Left lung (tissue), 10 donors: Measurements from ENCODE around the gene RMND1. TPM values are rescaled to one million over a fixed set of nuclear protein-coding genes. Genes with fewer than 3 reads are reported as not detected.
A peak's percentile ranks its signal among the peaks of the same experiment; 100 is the strongest.
"Not testable (repeated sequence)": the region's sequence is repeated elsewhere in the genome, so short reads cannot be mapped to it uniquely, and the experiment has no call there.

Experiments used
- ATAC-seq: fragments of 200-7000 bp; cut with Tn5 transposase; one replicate; pipeline ENCODE4 v1.9.1; 2020; ENCODE audit warnings: moderate library complexity
- DNase-seq, 4 donors: peaks; one replicate each; pipeline ENCODE4 v3.0.0-alpha.2; 2013 to 2020
- H3K27ac ChIP-seq, 2 donors: fragments of 200-600 bp; sonication (generic) in 1 of 2; one replicate each; pipeline versions ENCODE4 v1.5.0 to v1.8.0; 2020 to 2021
- H3K27me3 ChIP-seq, 2 donors: fragments of 200-600 bp; sonication (generic) in 1 of 2; one replicate each; pipeline versions ENCODE4 v1.5.0 to v1.8.0; 2020 to 2021
- H3K36me3 ChIP-seq, 2 donors: fragments of 200-600 bp; sonication (generic) in 1 of 2; one replicate each; pipeline versions ENCODE4 v1.5.0 to v1.8.0; 2020 to 2021
- H3K4me1 ChIP-seq, 2 donors: fragments of 200-600 bp; one replicate each; pipeline ENCODE4 v1.8.0; 2021
- H3K4me3 ChIP-seq, 2 donors: fragments of 200-600 bp; sonication (generic) in 1 of 2; one replicate each; pipeline versions ENCODE4 v1.5.0 to v1.8.0; 2020 to 2021; ENCODE audit warnings: mild to moderate bottlenecking in 1 of 2
- H3K9me3 ChIP-seq, 2 donors: fragments of 200-600 bp; sonication (generic) in 1 of 2; one replicate each; pipeline versions ENCODE4 v1.5.0 to v1.8.0; 2020 to 2021
- intact Hi-C, 2 donors: fragments of 100-400 bp; cut with DNase I; formaldehyde crosslinking; loops; one replicate each; pipeline versions ENCODE4 v1.11.2 to v1.14.2; 2022
- polyA plus RNA-seq, 6 donors: library from polyadenylated mRNA; unstranded; fragments of 120-200 nt; gene quantifications; one replicate each; pipeline ENCODE4 v1.2.1, GENCODE V29; 2013; ENCODE audit not compliant: insufficient read length in 6 of 6
- total RNA-seq, 2 donors: library from RNA; stranded (reverse); fragmentation: NEBNext Ultra II Directional; extraction: Animal tissue kit (Norgen Biotek cat#: 25700); gene quantifications; one replicate each; pipeline ENCODE4 v1.2.1, GENCODE V29; 2021
- TF ChIP-seq, protein P1 (sequence below), 2 donors: fragments of 200-600 bp; sonication (generic) in 1 of 2; IDR thresholded peaks; one replicate each; pipeline versions ENCODE4 v1.5.0 to v1.8.0; 2021; ENCODE audit warnings: antibody characterized with exemption in 2 of 2
- donor health status: DM: no; HTN: yes; CAD: no.
- donor health status: DM: no; HTN: no; CAD: no.

RMND1 gene
- total and polyA plus RNA-seq, 8 donors: 16.0 to 32.4 (median 26.9) TPM

DNA sequence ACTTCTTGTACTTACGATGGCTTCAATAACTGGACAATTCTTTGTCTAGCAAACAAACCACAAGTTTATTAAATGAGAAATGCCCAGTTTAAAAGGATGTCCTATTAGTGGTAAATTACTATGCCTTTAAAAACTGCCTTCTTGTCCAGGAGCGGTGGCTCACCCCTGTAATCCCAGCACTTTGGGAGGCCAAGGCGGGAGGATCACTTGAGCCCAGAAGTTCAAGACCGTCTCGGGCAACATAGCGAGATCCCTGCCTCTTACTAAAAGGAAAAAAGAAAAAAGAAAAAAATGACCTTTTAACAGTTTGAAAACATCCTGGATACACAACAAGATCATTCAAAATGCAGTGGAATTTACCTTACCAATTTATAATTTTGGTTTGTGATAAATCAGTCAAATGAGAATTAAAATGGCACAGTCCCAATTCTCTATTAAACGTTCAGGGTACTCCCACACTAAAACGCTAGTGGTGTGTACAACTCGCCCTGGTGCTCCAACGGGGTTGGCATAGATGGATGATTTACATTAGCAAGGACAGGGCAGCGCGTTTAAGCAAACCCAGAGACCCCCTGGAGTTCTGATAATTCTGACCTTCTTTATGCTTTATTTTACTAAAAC lies 62.8 kb downstream of the RMND1 start:
- peak overlapping the region; percentile 99 to 100 for H3K27ac ChIP-seq
- DNase-seq (no peak), ATAC-seq (no peak)
- peaks cover 22 to 50% of the 10 kb centered on the region in 2 donors for H3K4me1 ChIP-seq
- no peaks in the 10 kb centered on the region for H3K27me3 ChIP-seq
- H3K9me3 ChIP-seq: no peaks in the 10 kb centered on the region
- peak overlapping the region; percentile 98 to 99 for H3K4me3 ChIP-seq
- TF ChIP-seq, protein P1, sequence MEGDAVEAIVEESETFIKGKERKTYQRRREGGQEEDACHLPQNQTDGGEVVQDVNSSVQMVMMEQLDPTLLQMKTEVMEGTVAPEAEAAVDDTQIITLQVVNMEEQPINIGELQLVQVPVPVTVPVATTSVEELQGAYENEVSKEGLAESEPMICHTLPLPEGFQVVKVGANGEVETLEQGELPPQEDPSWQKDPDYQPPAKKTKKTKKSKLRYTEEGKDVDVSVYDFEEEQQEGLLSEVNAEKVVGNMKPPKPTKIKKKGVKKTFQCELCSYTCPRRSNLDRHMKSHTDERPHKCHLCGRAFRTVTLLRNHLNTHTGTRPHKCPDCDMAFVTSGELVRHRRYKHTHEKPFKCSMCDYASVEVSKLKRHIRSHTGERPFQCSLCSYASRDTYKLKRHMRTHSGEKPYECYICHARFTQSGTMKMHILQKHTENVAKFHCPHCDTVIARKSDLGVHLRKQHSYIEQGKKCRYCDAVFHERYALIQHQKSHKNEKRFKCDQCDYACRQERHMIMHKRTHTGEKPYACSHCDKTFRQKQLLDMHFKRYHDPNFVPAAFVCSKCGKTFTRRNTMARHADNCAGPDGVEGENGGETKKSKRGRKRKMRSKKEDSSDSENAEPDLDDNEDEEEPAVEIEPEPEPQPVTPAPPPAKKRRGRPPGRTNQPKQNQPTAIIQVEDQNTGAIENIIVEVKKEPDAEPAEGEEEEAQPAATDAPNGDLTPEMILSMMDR (IDR thresholded peaks at IDR 0.05): no peak
- H3K36me3 ChIP-seq: no peaks in the 10 kb centered on the region
- intact Hi-C loops: no loop called here

DNA sequence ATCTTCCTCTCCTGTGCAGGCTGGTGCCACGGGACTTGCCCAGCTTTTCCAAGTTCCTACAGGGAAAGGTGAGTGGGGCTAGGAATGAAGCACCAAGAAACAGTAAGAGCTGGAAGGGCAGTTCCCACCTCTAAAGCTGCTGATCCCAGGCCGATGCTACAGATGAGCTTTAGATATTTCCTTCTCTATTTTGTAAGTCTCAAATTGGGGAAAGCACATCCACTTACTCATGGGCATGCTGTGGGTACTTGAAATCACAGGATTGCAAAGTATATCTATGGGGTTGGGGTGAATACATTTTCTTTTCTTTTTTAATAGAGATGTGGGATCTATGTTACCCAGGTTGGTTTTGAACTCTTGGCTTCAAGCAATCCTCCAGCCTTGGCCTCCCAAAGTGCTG lies 63.7 kb downstream of the RMND1 start:
- intact Hi-C loops: no loop called here
- Histone ChIP-seq H3K27me3 (no peaks in the 10 kb centered on the region), H3K27ac (peak overlapping the region; percentile 99 to 100), H3K36me3 (no peaks in the 10 kb centered on the region), H3K4me1 (peaks cover 15 to 42% of the 10 kb centered on the region in 2 donors), H3K4me3 (no peak overlapping the region), H3K9me3 (no peaks in the 10 kb centered on the region)
- no peak for DNase-seq
- TF ChIP-seq, protein P1 (IDR thresholded peaks at IDR 0.05): no peak
- ATAC-seq: no peak

DNA sequence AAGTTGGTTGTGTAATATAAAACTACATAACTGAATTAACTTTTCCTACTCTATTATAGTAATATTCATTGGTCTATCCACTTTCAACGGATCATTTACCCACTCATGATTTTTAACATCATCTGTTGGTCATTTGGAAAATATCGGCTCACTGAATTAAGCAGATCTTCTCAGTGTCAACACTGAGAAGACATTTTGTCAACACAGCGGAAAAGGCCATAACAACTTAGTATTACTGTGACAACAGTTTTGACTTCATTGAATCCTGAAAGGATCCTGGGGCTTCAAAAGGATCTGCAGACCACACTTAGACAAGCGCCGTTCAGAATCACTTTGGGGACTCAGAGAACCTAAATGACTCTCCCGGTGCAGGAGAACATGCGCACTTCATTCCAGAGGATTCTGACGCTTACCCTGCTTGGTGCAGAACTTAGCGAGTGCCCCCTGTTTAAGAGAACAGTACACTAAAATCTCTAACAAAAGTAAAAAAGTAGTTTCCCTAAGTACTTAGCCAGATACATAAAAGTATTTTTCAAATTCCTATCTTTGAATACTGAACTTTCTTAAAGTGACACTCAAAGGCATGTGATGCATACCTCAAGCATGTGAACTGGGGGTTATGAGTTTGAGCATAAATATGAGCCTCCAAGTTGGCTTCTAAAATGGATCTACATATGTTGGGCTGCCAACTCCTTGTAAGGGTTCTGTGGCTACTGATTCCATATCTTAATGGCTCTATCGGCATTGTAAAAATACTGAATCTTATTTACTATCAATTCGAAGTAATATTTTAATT lies 64.6 kb downstream of the RMND1 start:
- no peaks in the 10 kb centered on the region for H3K36me3 ChIP-seq
- H3K4me3 ChIP-seq: no peak overlapping the region
- TF ChIP-seq, protein P1 (IDR thresholded peaks at IDR 0.05): no peak
- no peak for DNase-seq
- no peaks in the 10 kb centered on the region for H3K9me3 ChIP-seq
- H3K27ac ChIP-seq: peak overlapping the region in 1 of 2 donors; percentile 100
- ATAC-seq: no peak
- intact Hi-C loops: no loop called here
- peaks cover 8 to 34% of the 10 kb centered on the region in 2 donors for H3K4me1 ChIP-seq
- H3K27me3 ChIP-seq: no peaks in the 10 kb centered on the region

GRCh38 chr6:151385177-151385576 lies 66.7 kb downstream of the RMND1 start:
- Histone ChIP-seq H3K9me3 (no peaks in the 10 kb centered on the region), H3K27me3 (no peaks in the 10 kb centered on the region), H3K36me3 (no peaks in the 10 kb centered on the region), H3K27ac (peak overlapping the region in 1 of 2 donors; percentile 11), H3K4me3 (no peak overlapping the region), H3K4me1 (peaks cover 4 to 41% of the 10 kb centered on the region in 2 donors)
- ATAC-seq (no peak), DNase-seq (no peak)
- intact Hi-C loops: no loop called here
- TF ChIP-seq, protein P1 (IDR thresholded peaks at IDR 0.05): no peak

GRCh38 chr6:151384151-151384550 lies 67.8 kb downstream of the RMND1 start:
- TF ChIP-seq, protein P1 (IDR thresholded peaks at IDR 0.05): no peak
- DNase-seq (no peak), ATAC-seq (no peak)
- peaks cover 4 to 43% of the 10 kb centered on the region in 2 donors for H3K4me1 ChIP-seq
- H3K4me3 ChIP-seq: no peak overlapping the region
- no peak overlapping the region for H3K27ac ChIP-seq
- H3K9me3 ChIP-seq: no peaks in the 10 kb centered on the region
- intact Hi-C loops: no loop called here
- H3K27me3 ChIP-seq: no peaks in the 10 kb centered on the region
- no peaks in the 10 kb centered on the region for H3K36me3 ChIP-seq

- intact Hi-C loops, H3K36me3 ChIP-seq, H3K4me3 ChIP-seq, H3K27ac ChIP-seq, DNase-seq, H3K27me3 ChIP-seq, ATAC-seq, H3K9me3 ChIP-seq: not testable (repeated sequence)
- H3K4me1 ChIP-seq: peaks cover 4 to 28% of the 10 kb centered on the region in 2 donors
These were observed 69.3 kb downstream of the RMND1 start for GRCh38 chr6:151382631-151383030.
